Midbrain (tissue), 1 donor: ENCODE data around the gene SLC6A3.

Experiments used
- DNase-seq: peaks from one replicate; lab custom pipeline; 2025; lab: John Stamatoyannopoulos, UW

Gene SLC6A3

GRCh38 chr5:1420211-1421195, 24.7 kb downstream of the SLC6A3 start:
- DNase-seq, result no peak

GRCh38 chr5:1419476-1420210, 25.6 kb downstream of the SLC6A3 start:
- DNase-seq, result no peak

- no peak for DNase-seq
These were observed 26.3 kb downstream of the SLC6A3 start for GRCh38 chr5:1418921-1419280.

GRCh38 chr5:1418238-1418920, 26.9 kb downstream of the SLC6A3 start:
- no peak for DNase-seq

- DNase-seq, result no peak
These were observed 27.5 kb downstream of the SLC6A3 start for GRCh38 chr5:1417586-1418225.

- DNase-seq, result no peak
These were observed 28.3 kb downstream of the SLC6A3 start for GRCh38 chr5:1416856-1417469.

- DNase-seq, result no peak
These were observed 29.4 kb downstream of the SLC6A3 start for GRCh38 chr5:1415626-1416360.

- DNase-seq, result no peak
These were observed 30.2 kb downstream of the SLC6A3 start for GRCh38 chr5:1415059-1415425.

- DNase-seq, result no peak
These were observed 30.8 kb downstream of the SLC6A3 start for GRCh38 chr5:1414311-1415058.

GRCh38 chr5:1413611-1414241, 31.5 kb downstream of the SLC6A3 start:
- no peak for DNase-seq

- no peak for DNase-seq
These were observed 32.0 kb downstream of the SLC6A3 start for GRCh38 chr5:1413211-1413610.

GRCh38 chr5:1412621-1413020, 32.6 kb downstream of the SLC6A3 start:
- DNase-seq, result no peak

GRCh38 chr5:1412163-1412562, 33.1 kb downstream of the SLC6A3 start:
- DNase-seq, result no peak

GRCh38 chr5:1411099-1411498, 34.1 kb downstream of the SLC6A3 start:
- DNase-seq, result no peak

GRCh38 chr5:1410156-1411014, 34.9 kb downstream of the SLC6A3 start:
- no peak for DNase-seq

GRCh38 chr5:1409381-1410110, 35.7 kb downstream of the SLC6A3 start:
- no peak for DNase-seq

- DNase-seq, result no peak
These were observed 38.3 kb downstream of the SLC6A3 start for GRCh38 chr5:1406681-1407640.
